Esophagus muscularis mucosa (tissue), 4 donors: ENCODE results near the gene CDC5L. TPM values are rescaled to one million over a fixed set of nuclear protein-coding genes. Genes with fewer than 3 reads are reported as not detected.

Source experiments
- DNase-seq: peaks from one replicate; pipeline ENCODE4 v3.0.0-alpha.2; 2017; ENCODE audit errors: extremely low spot score
- H3K27ac ChIP-seq, 4 donors: fragments of 200-600 bp; sonication (generic); replicated peaks in 1 of 4; 1 replicate in 3 of 4; 2 replicates in 1 of 4; pipeline ENCODE4 v1.5.1; 2016 to 2019; ENCODE audit warnings: mild to moderate bottlenecking in 1 of 4
- H3K27me3 ChIP-seq, 4 donors: fragments of 200-600 bp; sonication (generic); one replicate each; pipeline versions ENCODE4 v1.5.1 to v1.6.0; 2016 to 2019
- H3K36me3 ChIP-seq, 4 donors: fragments of 200-600 bp; sonication (generic); one replicate each; pipeline ENCODE4 v1.5.1; 2016 to 2019
- H3K4me1 ChIP-seq, 4 donors: fragments of 200-600 bp; sonication (generic); one replicate each; pipeline ENCODE4 v1.5.1; 2016 to 2019
- H3K4me3 ChIP-seq, 4 donors: fragments of 200-600 bp; sonication (generic); 1 replicate in 2 of 4; 2 replicates in 2 of 4; pipeline ENCODE4 v1.5.1; 2016 to 2019; ENCODE audit warnings: mild to moderate bottlenecking in 4 of 4, moderate library complexity in 1 of 4
- H3K9me3 ChIP-seq, 4 donors: fragments of 200-600 bp; sonication (generic); 1 replicate in 3 of 4; 2 replicates in 1 of 4; pipeline ENCODE4 v1.5.1; 2016 to 2019
- EP300 ChIP-seq: sonication (generic); formaldehyde crosslinking; IDR thresholded peaks from one replicate; pipeline ENCODE4 v1.6.1; 2017; ENCODE audit warnings: antibody characterized with exemption
- POLR2A ChIP-seq: fragments of 450-650 bp; IDR thresholded peaks from one replicate; pipeline ENCODE4 v1.6.1; 2017; ENCODE audit warnings: antibody characterized with exemption, moderate library complexity, mild to moderate bottlenecking, low read depth
- POLR2AphosphoS5 ChIP-seq, 2 donors: sonication (generic); formaldehyde crosslinking; IDR thresholded peaks; one replicate each; pipeline ENCODE4 v1.6.1; 2017; ENCODE audit warnings: antibody characterized with exemption in 2 of 2
- WGBS: methylation state at CpG from one replicate; pipeline ENCODE4 v1.1.5; 2018; 5-methylcytosine and 5-hydroxymethylcytosine counted together
- intact Hi-C: fragments of 100-400 bp; cut with DNase I; formaldehyde crosslinking; loops from one replicate; pipeline ENCODE4 v1.15.1; 2023
- total RNA-seq, 4 donors: library from RNA; depleted of rRNA; stranded (reverse); fragments of >200 nt; gene quantifications; one replicate each; pipeline versions ENCODE4 v1.1.0 to v1.2.1, GENCODE V29; 2016
- TF ChIP-seq, protein P1 (sequence below), 3 experiments: fragments of 200-600 bp in 2 of 3; fragments of 450-650 bp in 1 of 3; sonication (generic) in 2 of 3; IDR thresholded peaks; one replicate each; pipeline ENCODE4 v1.5.1; 2017 to 2019; ENCODE audit warnings: antibody characterized with exemption in 3 of 3, mild to moderate bottlenecking in 2 of 3, moderate library complexity in 1 of 3

The CDC5L gene
- total RNA-seq, 4 donors from 2014 or later = 18.4 to 25.4 (median 21.9) TPM

DNA sequence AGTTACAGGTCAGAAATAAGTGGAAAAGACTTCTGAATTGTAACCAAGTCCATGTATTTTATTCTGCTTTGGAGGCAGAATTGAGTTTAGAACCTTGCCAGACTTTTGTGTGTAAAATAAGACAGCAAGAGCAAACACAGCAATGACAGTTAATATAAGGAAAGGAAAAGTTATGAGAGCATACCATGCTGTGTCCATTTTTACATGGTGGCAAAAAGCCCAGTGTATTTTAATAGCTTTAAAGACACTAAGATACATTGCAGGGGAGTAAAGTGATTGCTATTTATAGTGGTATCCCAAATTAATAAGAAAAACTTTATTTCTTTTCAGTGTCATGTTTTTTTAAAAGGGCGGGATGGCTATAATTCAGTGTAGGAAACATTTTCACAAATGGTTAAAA, 45.2 kb downstream of the CDC5L start:
- intact Hi-C loops = no loop called here
- peak overlapping the region in 2 of 4 donors; percentile 0 to 19 for H3K27ac ChIP-seq
- no peak overlapping the region for H3K4me3 ChIP-seq
- peaks cover 5 to 32% (median 20%) of the 10 kb centered on the region in 4 donors for H3K36me3 ChIP-seq
- no peak for DNase-seq
- 55% methylated on average over 1 of the region's 1 CpG for WGBS
- H3K4me1 ChIP-seq = peaks cover 10 to 42% (median 37%) of the 10 kb centered on the region in 4 donors
- no peaks in the 10 kb centered on the region for H3K9me3 ChIP-seq
- TF ChIP-seq, protein P1, sequence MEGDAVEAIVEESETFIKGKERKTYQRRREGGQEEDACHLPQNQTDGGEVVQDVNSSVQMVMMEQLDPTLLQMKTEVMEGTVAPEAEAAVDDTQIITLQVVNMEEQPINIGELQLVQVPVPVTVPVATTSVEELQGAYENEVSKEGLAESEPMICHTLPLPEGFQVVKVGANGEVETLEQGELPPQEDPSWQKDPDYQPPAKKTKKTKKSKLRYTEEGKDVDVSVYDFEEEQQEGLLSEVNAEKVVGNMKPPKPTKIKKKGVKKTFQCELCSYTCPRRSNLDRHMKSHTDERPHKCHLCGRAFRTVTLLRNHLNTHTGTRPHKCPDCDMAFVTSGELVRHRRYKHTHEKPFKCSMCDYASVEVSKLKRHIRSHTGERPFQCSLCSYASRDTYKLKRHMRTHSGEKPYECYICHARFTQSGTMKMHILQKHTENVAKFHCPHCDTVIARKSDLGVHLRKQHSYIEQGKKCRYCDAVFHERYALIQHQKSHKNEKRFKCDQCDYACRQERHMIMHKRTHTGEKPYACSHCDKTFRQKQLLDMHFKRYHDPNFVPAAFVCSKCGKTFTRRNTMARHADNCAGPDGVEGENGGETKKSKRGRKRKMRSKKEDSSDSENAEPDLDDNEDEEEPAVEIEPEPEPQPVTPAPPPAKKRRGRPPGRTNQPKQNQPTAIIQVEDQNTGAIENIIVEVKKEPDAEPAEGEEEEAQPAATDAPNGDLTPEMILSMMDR (IDR thresholded peaks at IDR 0.05) = no peak
- TF ChIP-seq POLR2AphosphoS5 (IDR thresholded peaks at IDR 0.05) (no peak), POLR2A (no peak), EP300 (no peak)
- no peaks in the 10 kb centered on the region for H3K27me3 ChIP-seq

DNA sequence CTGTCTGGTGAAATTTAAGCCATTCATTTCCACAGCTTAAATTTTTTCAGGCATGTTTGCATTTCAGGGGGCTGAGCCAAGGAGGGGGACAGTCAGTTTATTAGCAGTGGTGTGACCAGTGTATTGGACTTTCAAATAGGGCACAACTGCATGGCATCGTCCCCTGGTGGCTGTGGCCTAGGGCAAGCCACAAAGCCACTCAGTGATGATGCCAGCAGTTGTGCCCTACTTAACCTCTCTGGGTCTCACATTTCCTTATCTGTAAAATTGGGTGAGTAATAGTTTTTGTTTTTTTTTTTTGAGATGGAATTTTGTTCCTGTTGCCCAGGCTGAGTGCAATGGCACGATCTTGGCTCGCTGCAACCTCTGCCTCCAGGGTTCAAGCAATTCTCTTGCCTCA, 48.0 kb downstream of the CDC5L start:
- TF ChIP-seq, protein P1 (IDR thresholded peaks at IDR 0.05) = no peak
- TF ChIP-seq EP300 (no peak), POLR2AphosphoS5 (IDR thresholded peaks at IDR 0.05) (no peak)
- Histone ChIP-seq H3K27me3 (no peaks in the 10 kb centered on the region), H3K4me3 (no peak overlapping the region), H3K27ac (no peak overlapping the region), H3K9me3 (no peaks in the 10 kb centered on the region), H3K36me3 (peaks cover 0 to 7% (median 4%) of the 10 kb centered on the region in 4 donors), H3K4me1 (peaks cover 10 to 42% (median 35%) of the 10 kb centered on the region in 4 donors)
- intact Hi-C loops = no loop called here
- no peak for DNase-seq
- WGBS = 95% methylated on average over 3 of the region's 3 CpGs

DNA sequence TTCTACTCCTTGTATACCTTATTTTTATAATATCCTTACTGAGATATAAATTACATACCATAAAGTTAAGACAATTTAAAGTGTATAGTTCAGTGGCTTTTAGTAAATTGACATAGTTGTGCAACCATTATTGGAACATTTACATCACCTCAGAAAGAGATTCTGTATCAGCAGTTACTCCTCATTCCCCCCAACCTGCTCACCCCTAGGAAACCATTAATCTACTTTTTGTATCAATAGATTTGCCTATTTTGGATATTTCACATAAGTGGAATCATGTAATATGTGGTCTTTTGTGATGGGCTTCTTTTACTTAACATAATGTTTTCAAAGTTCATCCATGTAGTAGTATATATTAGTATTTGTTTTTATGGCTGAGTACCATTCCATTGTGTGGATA, 51.3 kb downstream of the CDC5L start:
- no peak for DNase-seq
- TF ChIP-seq POLR2AphosphoS5 (IDR thresholded peaks at IDR 0.05) (no peak), POLR2A (no peak), EP300 (no peak)
- TF ChIP-seq, protein P1 (IDR thresholded peaks at IDR 0.05) = no peak

DNA sequence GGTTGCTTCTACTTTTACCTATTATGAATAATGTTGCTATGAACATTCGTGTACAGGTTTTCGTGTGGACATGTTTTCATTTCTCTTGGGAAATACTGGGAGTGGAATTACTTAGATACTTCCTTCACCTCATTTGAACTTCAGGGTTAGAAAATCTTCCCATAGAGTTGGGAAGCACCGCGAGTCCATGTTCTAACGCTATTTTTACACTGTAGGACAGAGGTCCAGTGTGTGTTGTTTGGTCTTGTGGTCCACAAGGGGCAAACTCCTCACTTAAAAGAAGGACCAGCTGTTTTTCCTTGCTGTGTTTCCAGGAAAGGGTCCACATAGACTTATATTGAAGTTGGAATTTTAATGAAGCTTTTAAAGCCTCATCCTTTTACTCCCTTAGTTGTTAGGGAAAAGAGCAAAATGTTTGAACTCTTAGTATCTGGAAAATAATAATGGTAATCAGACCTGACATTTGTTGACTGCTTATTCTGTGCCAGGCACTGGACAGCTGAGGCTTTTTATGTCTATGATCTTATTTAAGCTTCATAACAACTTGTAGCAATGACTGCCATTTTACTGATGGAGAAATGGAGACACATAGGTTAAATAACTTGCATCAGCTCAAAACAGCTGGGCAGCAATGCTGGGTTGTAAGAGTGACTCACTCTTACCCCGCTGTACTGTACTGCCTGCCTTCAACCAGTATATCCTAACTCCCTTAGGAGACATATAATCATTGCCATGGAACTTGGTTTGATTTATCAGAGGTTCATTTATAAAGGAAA, 52.0 kb downstream of the CDC5L start:
- WGBS = 91% methylated on average over 6 of the region's 6 CpGs
- Histone ChIP-seq H3K9me3 (peaks cover 0 to 12% (median 8%) of the 10 kb centered on the region in 4 donors), H3K27ac (no peak overlapping the region), H3K27me3 (no peaks in the 10 kb centered on the region), H3K36me3 (peaks cover 0 to 19% (median 6%) of the 10 kb centered on the region in 4 donors), H3K4me3 (no peak overlapping the region), H3K4me1 (peaks cover 0 to 7% (median 5%) of the 10 kb centered on the region in 4 donors)
- intact Hi-C loops = no loop called here
- no peak for DNase-seq
- TF ChIP-seq, protein P1 (IDR thresholded peaks at IDR 0.05) = no peak
- TF ChIP-seq POLR2A (no peak), POLR2AphosphoS5 (IDR thresholded peaks at IDR 0.05) (no peak), EP300 (no peak)

More for the DNA sequence above, 51.3 kb downstream of the CDC5L start:
- Histone ChIP-seq H3K27me3 (no peaks in the 10 kb centered on the region), H3K4me1 (peaks cover 1 to 12% (median 8%) of the 10 kb centered on the region in 4 donors), H3K4me3 (no peak overlapping the region), H3K9me3 (peaks cover 0 to 12% (median 8%) of the 10 kb centered on the region in 4 donors), H3K36me3 (peaks cover 0 to 19% (median 4%) of the 10 kb centered on the region in 4 donors), H3K27ac (no peak overlapping the region)
- intact Hi-C loops = no loop called here
